Measurements from ENCODE around the gene LENG8.

GRCh38 chr19:54415208-54415900 lies 33.6 kb upstream of the LENG8 start, which contains the start of gene TTYH1:
- TF ChIP-seq CTCF (IDR thresholded peaks at IDR 0.05) (peak in 2 of 6 experiments; percentile 10 to 29), POLR2A (IDR thresholded peaks at IDR 0.05) (no peak)

All from adrenal gland (tissue), 5 donors.